Epithelial cell of esophagus (primary cell): ENCODE measurements around the gene RFX1.

Source experiments
- DNase-seq: peaks from one replicate; pipeline ENCODE4 v3.0.0; 2010; ENCODE audit warnings: low read depth
- H3K4me3 ChIP-seq: 2 replicates; pipeline ENCODE4 v1.5.1; 2011; ENCODE audit warnings: mild to moderate bottlenecking, low read length, control low read depth
- CTCF ChIP-seq: IDR thresholded peaks from 2 replicates; pipeline ENCODE4 v1.5.1; 2011; ENCODE audit warnings: low read depth, mild to moderate bottlenecking, low read length, control low read depth, inconsistent platforms; ENCODE audit not compliant: insufficient read depth; ENCODE audit errors: missing control alignments

RFX1 gene

GRCh38 chr19:13932149-13932637, 73.9 kb downstream of the RFX1 start:
- H3K4me3 ChIP-seq, result no peak overlapping the region
- TF ChIP-seq CTCF, result no peak
- DNase-seq, result peak; percentile 69

DNA sequence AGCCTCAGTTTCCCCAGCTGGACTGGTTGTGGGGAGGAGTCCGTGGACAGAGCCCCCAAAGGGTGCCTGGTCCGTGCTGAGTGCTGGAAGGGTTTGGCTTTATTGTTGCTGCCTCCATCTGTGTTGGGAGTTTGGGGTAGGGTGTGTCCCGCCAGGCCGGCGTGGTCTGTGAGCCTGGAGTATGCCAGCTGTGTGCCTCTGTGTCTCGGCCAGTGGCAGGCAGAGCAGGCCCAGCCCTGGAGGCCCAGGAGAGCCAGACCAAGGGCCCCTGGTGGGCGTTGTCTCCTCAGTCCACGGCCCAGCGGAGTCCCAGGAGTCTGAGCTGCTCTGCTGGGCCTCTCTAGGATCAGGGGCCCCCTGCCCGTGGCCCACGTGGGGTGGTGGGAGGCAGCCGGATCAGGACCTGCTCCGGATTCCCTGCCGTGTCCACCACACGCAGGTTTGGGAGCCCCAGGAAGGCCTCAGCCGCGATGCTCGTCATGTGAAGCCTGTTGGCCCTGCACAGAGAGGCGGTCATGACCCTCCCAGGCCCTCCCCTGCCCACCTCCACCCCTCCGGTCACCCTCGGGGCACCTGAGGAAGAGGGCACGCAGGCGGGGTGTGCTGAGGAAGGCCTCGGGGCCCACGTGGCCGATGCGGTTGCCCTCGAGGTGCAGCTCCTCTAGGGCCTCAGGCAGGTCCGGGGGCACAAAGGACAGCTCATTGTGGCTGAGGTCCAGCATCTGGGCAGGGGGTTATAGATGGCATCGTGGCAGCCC, 74.5 kb downstream of the RFX1 start:
- H3K4me3 ChIP-seq, result no peak overlapping the region
- no peak for TF ChIP-seq CTCF
- no peak for DNase-seq

- no peak for TF ChIP-seq CTCF
- H3K4me3 ChIP-seq, result no peak overlapping the region
- DNase-seq, result no peak
These were observed 75.7 kb downstream of the RFX1 start for GRCh38 chr19:13930402-13930801.

DNA sequence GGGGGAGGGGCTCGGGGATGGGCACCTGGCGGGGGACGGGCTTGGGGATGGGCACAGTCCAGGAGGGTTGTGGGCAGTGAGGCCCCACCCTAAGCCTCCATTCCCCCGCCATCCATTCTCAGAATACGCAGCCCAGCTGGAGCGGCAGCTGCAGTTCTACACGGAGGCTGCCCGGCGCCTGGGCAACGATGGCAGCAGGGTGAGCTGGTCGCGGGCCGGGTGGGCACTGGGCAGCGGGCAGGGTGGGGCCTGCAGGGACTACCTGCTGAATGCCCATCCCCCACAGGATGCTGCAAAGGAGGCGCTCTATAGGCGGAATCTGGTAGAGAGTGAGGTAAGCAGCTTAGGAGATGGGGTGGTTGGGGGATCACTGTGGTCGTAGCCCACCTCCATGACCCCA, 76.2 kb downstream of the RFX1 start:
- TF ChIP-seq CTCF, result no peak
- no peak overlapping the region for H3K4me3 ChIP-seq
- no peak for DNase-seq

DNA sequence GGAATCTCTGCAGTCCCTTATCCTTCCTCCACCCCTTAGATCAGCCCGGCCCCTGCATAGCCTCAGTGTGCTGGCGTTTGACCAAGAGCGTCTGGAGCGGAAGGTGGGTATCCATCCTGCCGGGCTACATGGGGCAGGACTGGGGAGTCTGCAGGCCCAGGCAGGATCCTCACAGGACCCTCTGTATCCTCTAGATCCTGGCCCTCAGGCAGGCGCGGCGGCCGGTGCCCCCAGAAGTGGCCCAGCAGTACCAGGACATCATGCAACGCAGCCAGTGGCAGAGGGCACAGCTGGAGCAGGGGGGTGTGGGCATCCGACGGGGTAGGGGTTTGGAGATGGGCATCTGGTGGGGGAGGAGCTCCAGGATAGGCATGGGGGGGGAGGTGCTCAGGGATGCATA, 76.8 kb downstream of the RFX1 start:
- TF ChIP-seq CTCF, result no peak
- H3K4me3 ChIP-seq, result no peak overlapping the region
- DNase-seq, result no peak

GRCh38 chr19:13926715-13927114, 79.4 kb downstream of the RFX1 start:
- no peak for TF ChIP-seq CTCF
- H3K4me3 ChIP-seq, result no peak overlapping the region
- no peak for DNase-seq

DNA sequence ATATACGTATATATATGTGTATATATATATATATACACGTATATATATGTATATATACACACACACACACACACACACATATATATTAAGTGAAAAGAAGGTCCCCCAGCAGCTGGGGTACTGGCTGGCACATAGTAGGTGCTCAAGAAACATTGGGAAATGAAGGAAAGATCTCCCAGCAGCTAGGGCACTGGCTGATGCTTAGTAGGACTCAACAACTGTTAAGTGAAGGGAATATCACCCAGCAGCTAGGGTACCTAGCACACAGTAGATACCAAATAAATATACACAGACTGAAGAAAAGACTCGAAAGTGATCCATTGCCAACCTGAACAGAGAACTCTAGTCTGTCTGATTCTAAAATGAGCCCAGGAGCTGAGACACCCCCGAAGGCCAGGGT, 80.1 kb downstream of the RFX1 start:
- no peak overlapping the region for H3K4me3 ChIP-seq
- no peak for DNase-seq
- no peak for TF ChIP-seq CTCF
